ENCODE data around the gene ITGA1.

Gene ITGA1

DNA sequence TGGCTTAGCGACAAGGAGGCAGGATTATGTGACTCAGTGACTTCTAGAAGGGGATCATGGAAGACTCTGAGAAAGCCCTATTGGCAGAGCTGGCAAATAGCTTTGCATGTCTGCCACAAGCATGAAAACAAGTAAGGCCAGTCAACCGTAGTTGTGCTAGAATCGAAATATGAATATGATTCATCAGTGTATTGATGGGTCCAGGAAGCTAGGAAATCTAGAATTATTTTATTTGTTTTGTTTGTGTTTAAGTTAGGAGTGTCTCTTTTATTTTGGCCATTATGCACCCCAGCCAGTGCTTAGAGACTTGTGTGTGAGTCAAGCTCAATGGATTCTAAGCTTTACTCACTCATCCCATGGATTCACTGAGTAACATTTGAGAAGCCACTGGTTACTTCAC, 197.6 kb downstream of the ITGA1 start:
- DNase-seq (ENCODE audit: low read depth in 1 of 2, low spot score in 1 of 2): no peak

DNA sequence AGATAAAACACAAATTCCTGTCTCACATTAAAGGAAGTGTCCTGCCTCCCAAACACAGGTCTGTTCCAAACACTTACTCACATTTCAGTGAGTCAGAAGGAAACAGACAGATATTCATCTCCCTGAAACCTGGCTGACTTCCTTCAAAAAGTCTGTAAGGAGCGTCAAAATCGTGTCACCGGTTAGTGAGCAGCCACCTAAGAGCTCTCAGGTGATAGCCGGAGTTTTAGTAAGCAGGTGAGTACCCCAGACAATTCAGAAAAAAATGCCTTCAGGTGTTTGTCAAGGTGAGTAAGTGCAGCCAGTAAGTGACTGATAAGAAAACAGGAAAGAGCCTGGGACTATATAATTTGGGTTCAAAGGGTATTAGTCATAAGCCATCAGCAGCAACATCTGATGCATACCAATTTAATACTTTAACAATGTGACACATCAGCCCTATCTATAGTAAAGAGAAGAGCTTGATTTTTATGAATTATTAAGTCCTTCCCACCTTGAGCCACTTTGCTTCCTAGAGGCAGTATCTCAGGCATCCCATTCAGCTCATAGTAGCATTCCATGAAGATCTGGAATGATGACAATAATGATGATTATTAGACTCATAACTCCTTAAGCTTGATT, 200.1 kb downstream of the ITGA1 start:
- Histone ChIP-seq H3K4me3 (replicated peaks; ENCODE audit: insufficient read depth, low read length) (no peak overlapping the region), H3K27ac (replicated peaks) (no peak overlapping the region), H3K27me3 (ENCODE audit: insufficient read depth, poor library complexity, severe bottlenecking) (peaks cover 30% of the 10 kb centered on the region)
- DNase-seq (ENCODE audit: low read depth in 1 of 2, low spot score in 1 of 2): no peak
- TF ChIP-seq GABPA (IDR thresholded peaks at IDR 0.05; ENCODE audit: low read depth): no peak
- TF ChIP-seq, protein P1, sequence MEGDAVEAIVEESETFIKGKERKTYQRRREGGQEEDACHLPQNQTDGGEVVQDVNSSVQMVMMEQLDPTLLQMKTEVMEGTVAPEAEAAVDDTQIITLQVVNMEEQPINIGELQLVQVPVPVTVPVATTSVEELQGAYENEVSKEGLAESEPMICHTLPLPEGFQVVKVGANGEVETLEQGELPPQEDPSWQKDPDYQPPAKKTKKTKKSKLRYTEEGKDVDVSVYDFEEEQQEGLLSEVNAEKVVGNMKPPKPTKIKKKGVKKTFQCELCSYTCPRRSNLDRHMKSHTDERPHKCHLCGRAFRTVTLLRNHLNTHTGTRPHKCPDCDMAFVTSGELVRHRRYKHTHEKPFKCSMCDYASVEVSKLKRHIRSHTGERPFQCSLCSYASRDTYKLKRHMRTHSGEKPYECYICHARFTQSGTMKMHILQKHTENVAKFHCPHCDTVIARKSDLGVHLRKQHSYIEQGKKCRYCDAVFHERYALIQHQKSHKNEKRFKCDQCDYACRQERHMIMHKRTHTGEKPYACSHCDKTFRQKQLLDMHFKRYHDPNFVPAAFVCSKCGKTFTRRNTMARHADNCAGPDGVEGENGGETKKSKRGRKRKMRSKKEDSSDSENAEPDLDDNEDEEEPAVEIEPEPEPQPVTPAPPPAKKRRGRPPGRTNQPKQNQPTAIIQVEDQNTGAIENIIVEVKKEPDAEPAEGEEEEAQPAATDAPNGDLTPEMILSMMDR (IDR thresholded peaks at IDR 0.05; ENCODE audit: insufficient read depth, low read length): no peak
- TF ChIP-seq SPI1 (IDR thresholded peaks at IDR 0.05; ENCODE audit: borderline replicate concordance, low read depth): no peak
- no peak for TF ChIP-seq POLR2AphosphoS5 (IDR thresholded peaks at IDR 0.05; ENCODE audit: low read depth)
- TF ChIP-seq, protein P2, sequence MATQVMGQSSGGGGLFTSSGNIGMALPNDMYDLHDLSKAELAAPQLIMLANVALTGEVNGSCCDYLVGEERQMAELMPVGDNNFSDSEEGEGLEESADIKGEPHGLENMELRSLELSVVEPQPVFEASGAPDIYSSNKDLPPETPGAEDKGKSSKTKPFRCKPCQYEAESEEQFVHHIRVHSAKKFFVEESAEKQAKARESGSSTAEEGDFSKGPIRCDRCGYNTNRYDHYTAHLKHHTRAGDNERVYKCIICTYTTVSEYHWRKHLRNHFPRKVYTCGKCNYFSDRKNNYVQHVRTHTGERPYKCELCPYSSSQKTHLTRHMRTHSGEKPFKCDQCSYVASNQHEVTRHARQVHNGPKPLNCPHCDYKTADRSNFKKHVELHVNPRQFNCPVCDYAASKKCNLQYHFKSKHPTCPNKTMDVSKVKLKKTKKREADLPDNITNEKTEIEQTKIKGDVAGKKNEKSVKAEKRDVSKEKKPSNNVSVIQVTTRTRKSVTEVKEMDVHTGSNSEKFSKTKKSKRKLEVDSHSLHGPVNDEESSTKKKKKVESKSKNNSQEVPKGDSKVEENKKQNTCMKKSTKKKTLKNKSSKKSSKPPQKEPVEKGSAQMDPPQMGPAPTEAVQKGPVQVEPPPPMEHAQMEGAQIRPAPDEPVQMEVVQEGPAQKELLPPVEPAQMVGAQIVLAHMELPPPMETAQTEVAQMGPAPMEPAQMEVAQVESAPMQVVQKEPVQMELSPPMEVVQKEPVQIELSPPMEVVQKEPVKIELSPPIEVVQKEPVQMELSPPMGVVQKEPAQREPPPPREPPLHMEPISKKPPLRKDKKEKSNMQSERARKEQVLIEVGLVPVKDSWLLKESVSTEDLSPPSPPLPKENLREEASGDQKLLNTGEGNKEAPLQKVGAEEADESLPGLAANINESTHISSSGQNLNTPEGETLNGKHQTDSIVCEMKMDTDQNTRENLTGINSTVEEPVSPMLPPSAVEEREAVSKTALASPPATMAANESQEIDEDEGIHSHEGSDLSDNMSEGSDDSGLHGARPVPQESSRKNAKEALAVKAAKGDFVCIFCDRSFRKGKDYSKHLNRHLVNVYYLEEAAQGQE (IDR thresholded peaks at IDR 0.05; ENCODE audit: insufficient replicate concordance, low read depth): no peak

More for the DNA sequence above, 197.6 kb downstream of the ITGA1 start:
- Histone ChIP-seq H3K27ac (replicated peaks) (no peak overlapping the region), H3K27me3 (ENCODE audit: insufficient read depth, poor library complexity, severe bottlenecking) (peaks cover 30% of the 10 kb centered on the region), H3K4me3 (replicated peaks; ENCODE audit: insufficient read depth, low read length) (no peak overlapping the region)
- TF ChIP-seq, protein P1 (IDR thresholded peaks at IDR 0.05; ENCODE audit: insufficient read depth, low read length): no peak
- no peak for TF ChIP-seq POLR2AphosphoS5 (IDR thresholded peaks at IDR 0.05; ENCODE audit: low read depth)
- no peak for TF ChIP-seq GABPA (IDR thresholded peaks at IDR 0.05; ENCODE audit: low read depth)
- TF ChIP-seq SPI1 (IDR thresholded peaks at IDR 0.05; ENCODE audit: borderline replicate concordance, low read depth): no peak
- TF ChIP-seq, protein P2 (IDR thresholded peaks at IDR 0.05; ENCODE audit: insufficient replicate concordance, low read depth): no peak

DNA sequence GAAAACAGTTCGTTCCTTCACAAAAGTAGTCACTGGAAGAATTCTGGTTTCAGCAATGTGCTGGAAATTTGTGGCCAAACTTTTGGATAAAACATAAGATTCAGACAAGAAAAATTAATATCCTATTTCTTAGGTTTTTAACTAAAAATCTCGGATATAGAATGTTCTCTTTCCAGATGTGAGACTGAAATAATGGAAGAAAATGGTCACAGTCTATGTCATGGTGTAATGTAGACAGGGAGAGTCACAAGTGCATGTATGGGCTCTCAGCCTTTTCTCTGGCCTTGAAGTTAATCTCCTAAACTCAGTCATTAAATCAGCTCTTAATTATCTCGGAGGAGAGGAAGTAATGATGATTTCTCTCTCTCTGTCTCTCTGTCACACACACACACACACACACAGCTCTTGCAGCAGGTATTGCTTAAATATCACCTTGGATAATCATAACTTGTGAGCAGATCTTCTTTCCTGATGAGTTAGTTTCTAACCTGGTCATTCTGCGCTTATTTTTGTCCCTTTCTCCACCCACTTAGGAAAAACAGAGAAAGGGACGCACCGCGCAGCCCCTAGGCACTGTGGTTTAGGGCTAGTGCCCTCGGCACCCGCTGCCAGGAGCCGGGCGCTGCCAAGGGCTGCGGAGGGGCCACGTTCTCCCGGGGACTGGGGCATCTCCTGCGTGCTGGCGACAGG, 200.8 kb downstream of the ITGA1 start:
- TF ChIP-seq, protein P2 (IDR thresholded peaks at IDR 0.05; ENCODE audit: insufficient replicate concordance, low read depth): no peak
- no peak for TF ChIP-seq POLR2AphosphoS5 (IDR thresholded peaks at IDR 0.05; ENCODE audit: low read depth)
- no peak for TF ChIP-seq GABPA (IDR thresholded peaks at IDR 0.05; ENCODE audit: low read depth)
- TF ChIP-seq SPI1 (IDR thresholded peaks at IDR 0.05; ENCODE audit: borderline replicate concordance, low read depth): no peak
- TF ChIP-seq, protein P1 (IDR thresholded peaks at IDR 0.05; ENCODE audit: insufficient read depth, low read length): no peak
- DNase-seq (ENCODE audit: low read depth in 1 of 2, low spot score in 1 of 2): no peak
- H3K27me3 ChIP-seq (ENCODE audit: insufficient read depth, poor library complexity, severe bottlenecking): peaks cover 30% of the 10 kb centered on the region
- no peak overlapping the region for H3K27ac ChIP-seq (replicated peaks)
- peak overlapping the region; percentile 65 for H3K4me3 ChIP-seq (replicated peaks; ENCODE audit: insufficient read depth, low read length)
